HG03565 (cell line): Measurements from ENCODE around the gene ALOX15B.

Experiments used
- ATAC-seq: cut with Tn5 transposase; IDR thresholded peaks from one replicate; pipeline ENCODE4 v1.9.1; 2021; ENCODE audit warnings: mild to moderate bottlenecking, moderate library complexity; ENCODE audit not compliant: unreplicated experiment

Gene ALOX15B

DNA sequence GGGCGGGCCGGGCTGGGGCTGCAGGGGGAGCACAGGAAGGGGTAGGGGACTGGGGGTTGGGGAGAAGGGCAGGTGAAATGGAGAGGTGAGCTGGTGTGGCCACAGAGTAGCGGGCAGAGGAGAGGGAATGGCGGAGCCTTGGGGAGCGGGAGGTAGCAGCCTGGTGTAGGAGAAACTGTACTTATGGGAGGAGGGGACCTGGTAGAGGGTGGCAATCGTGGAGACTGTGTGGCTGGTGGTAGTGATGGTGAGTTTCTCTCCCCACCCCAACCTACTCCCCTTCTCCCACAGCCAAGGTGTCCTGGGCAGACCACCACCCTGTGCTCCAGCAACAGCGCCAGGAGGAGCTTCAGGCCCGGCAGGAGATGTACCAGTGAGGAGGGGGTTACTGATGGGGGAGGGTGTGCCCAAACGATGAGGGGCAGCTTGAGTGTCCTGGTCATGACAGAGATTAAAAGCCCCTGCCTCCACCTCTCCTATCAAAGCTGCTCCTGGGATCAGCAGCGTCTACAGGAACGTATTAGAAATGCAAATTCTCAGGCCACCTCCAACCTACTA is 831 bp downstream of the ALOX15B start:
- ATAC-seq, result no peak

GRCh38 chr17:8041249-8041928 is 2.5 kb downstream of the ALOX15B start:
- no peak for ATAC-seq

GRCh38 chr17:8041979-8042378 is 3.1 kb downstream of the ALOX15B start:
- no peak for ATAC-seq

DNA sequence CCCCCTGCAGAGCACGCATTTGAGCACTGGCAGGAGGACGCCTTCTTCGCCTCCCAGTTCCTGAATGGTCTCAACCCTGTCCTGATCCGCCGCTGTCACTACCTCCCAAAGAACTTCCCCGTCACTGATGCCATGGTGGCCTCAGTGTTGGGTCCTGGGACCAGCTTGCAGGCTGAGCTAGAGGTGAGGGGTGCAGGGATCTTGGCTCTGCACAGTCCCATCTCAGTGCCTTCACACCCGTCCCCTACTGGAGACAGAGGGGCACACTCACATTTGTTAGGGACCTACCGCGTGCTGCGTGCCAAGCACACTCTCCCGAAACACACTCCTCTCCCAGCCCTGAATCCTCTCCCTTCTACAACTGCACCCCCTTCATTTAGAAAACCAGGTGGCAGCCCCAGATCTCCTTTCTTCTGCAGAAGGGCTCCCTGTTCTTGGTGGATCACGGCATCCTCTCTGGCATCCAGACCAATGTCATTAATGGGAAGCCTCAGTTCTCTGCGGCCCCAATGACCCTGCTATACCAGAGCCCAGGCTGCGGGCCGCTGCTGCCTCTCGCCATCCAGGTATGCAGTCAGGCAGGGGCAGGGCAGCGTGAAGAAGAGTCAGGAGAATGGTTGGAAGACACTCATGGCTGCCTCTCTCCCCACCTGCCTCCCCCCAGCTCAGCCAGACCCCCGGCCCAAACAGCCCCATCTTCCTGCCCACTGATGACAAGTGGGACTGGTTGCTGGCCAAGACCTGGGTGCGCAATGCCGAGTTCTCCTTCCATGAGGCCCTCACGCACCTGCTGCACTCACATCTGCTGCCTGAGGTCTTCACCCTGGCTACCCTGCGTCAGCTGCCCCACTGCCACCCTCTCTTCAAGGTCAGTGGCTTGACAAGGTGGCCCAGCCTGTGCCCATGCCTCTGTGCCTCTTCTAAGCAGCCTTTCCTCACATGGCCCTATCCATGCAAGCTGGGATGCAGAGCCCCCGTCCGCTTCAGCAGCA is 6.3 kb downstream of the ALOX15B start:
- no peak for ATAC-seq

DNA sequence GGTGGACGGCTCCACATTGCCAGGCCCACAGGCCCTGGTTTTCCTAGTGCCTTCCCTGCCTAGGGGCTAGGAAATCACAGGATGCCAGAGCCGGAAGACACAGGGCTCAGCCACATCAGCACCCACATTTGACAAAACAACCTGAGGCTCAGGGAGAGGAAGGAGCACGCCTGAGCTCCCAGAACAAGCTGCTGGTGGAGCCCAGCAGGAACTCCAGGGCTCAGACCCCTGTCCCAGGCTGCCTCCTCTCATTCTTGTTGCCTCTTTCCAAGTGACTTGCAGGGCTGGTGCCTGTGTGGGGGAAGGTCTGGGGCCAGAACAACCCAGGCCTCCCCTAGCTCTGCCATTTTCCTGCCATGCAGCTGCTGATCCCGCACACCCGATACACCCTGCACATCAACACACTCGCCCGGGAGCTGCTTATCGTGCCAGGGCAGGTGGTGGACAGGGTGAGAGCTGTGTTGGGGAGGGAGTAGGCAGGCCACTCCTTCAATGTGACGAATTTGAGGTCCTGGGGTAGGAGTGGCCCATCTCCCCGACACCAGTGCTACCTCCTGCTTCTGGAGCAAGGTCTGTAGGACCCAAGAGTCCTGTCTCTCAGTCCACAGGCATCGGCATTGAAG is 7.6 kb downstream of the ALOX15B start:
- no peak for ATAC-seq

DNA sequence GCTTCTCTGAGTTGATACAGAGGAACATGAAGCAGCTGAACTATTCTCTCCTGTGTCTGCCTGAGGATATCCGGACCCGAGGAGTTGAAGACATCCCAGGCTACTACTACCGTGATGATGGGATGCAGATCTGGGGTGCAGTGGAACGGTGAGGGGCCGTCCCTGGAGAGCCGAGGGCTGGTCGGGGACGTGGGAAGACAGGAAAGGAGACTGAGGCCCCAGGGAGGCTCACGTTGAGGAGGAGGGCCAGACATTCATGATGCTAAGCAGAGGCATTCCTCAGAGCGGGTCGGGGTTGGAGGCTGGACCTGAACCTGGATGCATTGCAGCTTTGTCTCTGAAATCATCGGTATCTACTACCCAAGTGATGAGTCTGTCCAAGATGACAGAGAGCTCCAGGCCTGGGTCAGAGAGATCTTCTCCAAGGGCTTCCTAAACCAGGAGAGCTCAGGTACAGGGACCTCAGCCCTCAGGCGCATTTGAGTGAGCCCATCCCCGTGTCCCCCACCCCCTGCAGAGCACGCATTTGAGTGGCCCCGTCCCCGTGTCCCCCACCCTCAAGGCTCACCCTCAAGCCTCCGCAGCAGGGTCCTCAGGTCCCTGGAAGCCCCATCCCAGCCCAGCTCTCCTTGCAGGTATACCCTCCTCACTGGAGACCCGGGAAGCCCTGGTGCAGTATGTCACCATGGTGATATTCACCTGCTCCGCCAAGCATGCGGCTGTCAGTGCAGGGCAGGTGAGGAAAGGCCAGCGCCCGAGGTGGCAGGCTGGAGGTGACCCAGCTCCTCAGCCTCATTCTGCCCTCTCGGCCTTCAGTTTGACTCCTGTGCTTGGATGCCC is 8.3 kb downstream of the ALOX15B start:
- no peak for ATAC-seq

GRCh38 chr17:8047769-8048110 is 8.9 kb downstream of the ALOX15B start:
- no peak for ATAC-seq

GRCh38 chr17:8048236-8048635 is 9.4 kb downstream of the ALOX15B start:
- ATAC-seq, result no peak

GRCh38 chr17:8048736-8049135 is 9.9 kb downstream of the ALOX15B start:
- ATAC-seq, result no peak

GRCh38 chr17:8051831-8052230 is 13.0 kb downstream of the ALOX15B start:
- ATAC-seq, result no peak

GRCh38 chr17:8052256-8053252 is 13.7 kb downstream of the ALOX15B start:
- ATAC-seq, result no peak

DNA sequence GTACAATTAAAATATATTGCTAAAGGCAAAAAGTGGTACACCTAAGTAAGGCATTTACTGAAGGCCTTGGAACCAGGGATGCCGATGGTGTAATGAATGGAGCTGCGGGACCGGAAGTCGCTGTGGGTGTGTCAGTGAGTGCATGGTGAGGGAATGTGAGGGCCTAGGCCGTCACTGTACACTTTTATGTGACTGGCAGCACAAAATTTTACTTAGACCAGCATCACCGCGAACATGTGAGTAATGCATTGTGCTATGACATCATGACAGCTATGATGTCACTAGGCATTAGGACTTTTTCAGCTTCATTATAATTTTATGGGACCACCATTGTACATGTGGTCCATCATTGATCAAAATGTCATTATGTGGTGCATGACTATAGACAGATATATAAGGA is 14.7 kb downstream of the ALOX15B start:
- ATAC-seq, result no peak

- no peak for ATAC-seq
Observed at GRCh38 chr17:8055851-8056231, 17.0 kb downstream of the ALOX15B start.

GRCh38 chr17:8056232-8056975 is 17.5 kb downstream of the ALOX15B start:
- ATAC-seq, result no peak

- no peak for ATAC-seq
Observed at GRCh38 chr17:8056976-8057625, 18.2 kb downstream of the ALOX15B start.

- peak; percentile 53 for ATAC-seq
Observed at GRCh38 chr17:8057691-8058114, 18.8 kb downstream of the ALOX15B start.

DNA sequence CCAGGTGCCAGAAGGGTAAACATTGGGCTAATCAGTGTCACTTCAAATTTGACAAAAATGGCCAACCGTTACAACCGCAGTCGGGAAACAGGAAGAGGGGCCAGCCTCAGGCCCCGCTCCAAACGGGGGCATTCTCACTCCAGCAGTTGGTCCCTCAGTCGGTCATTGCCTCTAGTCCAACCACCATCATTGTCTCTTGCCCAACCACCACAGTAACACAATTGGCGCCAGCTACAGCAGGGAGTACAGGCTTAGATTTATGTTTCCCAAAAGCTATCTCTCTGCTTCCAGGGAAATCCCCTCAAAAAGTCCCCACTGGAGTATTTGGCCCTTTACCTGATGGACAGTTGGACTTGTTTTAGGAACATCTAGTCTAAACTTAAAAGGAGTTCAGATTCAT is 20.3 kb downstream of the ALOX15B start:
- ATAC-seq, result no peak

DNA sequence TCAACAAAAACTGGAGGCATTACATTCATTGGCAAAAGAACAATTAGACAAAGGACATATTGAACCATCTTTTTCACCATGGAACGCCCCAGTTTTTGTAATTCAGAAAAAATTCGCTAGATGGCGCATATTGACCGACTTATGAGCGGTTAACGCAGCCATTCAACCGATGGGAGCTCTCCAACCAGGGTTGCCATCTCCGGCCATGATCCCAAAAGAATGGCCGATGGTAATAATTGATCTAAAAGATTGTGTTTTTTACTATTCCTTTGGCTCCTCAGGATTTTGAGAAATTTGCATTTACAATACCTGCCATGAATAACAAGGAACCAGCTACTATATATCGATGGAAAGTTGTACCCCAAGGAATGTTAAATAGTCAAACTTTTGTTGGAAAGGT is 21.4 kb downstream of the ALOX15B start:
- no peak for ATAC-seq
